Astrocyte of the spinal cord (primary cell): ENCODE measurements around the gene NOB1.
A peak's percentile ranks its signal among the peaks of the same experiment; 100 is the strongest.
"Not testable (repeated sequence)": the region's sequence is repeated elsewhere in the genome, so short reads cannot be mapped to it uniquely, and the experiment has no call there.

ENCODE experiments used
- DNase-seq: peaks from one replicate; pipeline ENCODE4 v3.0.0; 2011; ENCODE audit warnings: low read depth, low spot score
- H3K4me3 ChIP-seq: 2 replicates; pipeline ENCODE4 v1.5.1; 2011; ENCODE audit warnings: low read depth, mild to moderate bottlenecking, low read length, moderate library complexity
- CTCF ChIP-seq: IDR thresholded peaks from 2 replicates; pipeline ENCODE4 v1.5.1; 2012; ENCODE audit warnings: low read depth, mild to moderate bottlenecking, low read length, inconsistent platforms
- in situ Hi-C: cut with HindIII; loops from 2 replicates; pipeline ENCODE4 v1.10.0; 2017; ENCODE audit warnings: low sequenced_read_pairs

The NOB1 gene

GRCh38 chr16:69732101-69732500 lies 22.6 kb downstream of the NOB1 start:
- TF ChIP-seq CTCF, result no peak
- in situ Hi-C loops, result no loop called here
- no peak for DNase-seq

GRCh38 chr16:69731280-69731679 lies 23.4 kb downstream of the NOB1 start:
- H3K4me3 ChIP-seq, DNase-seq, in situ Hi-C loops: not testable (repeated sequence)

More at GRCh38 chr16:69732101-69732500, 22.6 kb downstream of the NOB1 start:
- no peak overlapping the region for H3K4me3 ChIP-seq

GRCh38 chr16:69729030-69729429 lies 25.7 kb downstream of the NOB1 start:
- in situ Hi-C loops, H3K4me3 ChIP-seq, DNase-seq: not testable (repeated sequence)

GRCh38 chr16:69727916-69728270 lies 26.8 kb downstream of the NOB1 start:
- no peak for TF ChIP-seq CTCF
- in situ Hi-C loops, result no loop called here
- H3K4me3 ChIP-seq, result no peak overlapping the region
- no peak for DNase-seq

- in situ Hi-C loops, result no loop called here
- H3K4me3 ChIP-seq, result peak within 1 kb of the TSS; percentile 77
- peak; percentile 99 for DNase-seq
- TF ChIP-seq CTCF, result no peak
These were observed 28.2 kb downstream of the NOB1 start, which contains the start of gene NQO1 for GRCh38 chr16:69726313-69727060. NQO1 (minus strand) TSS chr16:69726560; CDS start chr16:69726439, 121 bp downstream.

GRCh38 chr16:69725480-69726312 lies 29.0 kb downstream of the NOB1 start:
- peak overlapping the region; percentile 77 for H3K4me3 ChIP-seq
- DNase-seq, result no peak
- in situ Hi-C loops, result no loop called here
- TF ChIP-seq CTCF, result no peak

GRCh38 chr16:69724981-69725479 lies 29.7 kb downstream of the NOB1 start:
- no peak for DNase-seq
- peak overlapping the region; percentile 77 for H3K4me3 ChIP-seq
- no peak for TF ChIP-seq CTCF
- in situ Hi-C loops, result no loop called here
